Measurements from ENCODE around the gene EXOC6B.

- TF ChIP-seq, protein P1, sequence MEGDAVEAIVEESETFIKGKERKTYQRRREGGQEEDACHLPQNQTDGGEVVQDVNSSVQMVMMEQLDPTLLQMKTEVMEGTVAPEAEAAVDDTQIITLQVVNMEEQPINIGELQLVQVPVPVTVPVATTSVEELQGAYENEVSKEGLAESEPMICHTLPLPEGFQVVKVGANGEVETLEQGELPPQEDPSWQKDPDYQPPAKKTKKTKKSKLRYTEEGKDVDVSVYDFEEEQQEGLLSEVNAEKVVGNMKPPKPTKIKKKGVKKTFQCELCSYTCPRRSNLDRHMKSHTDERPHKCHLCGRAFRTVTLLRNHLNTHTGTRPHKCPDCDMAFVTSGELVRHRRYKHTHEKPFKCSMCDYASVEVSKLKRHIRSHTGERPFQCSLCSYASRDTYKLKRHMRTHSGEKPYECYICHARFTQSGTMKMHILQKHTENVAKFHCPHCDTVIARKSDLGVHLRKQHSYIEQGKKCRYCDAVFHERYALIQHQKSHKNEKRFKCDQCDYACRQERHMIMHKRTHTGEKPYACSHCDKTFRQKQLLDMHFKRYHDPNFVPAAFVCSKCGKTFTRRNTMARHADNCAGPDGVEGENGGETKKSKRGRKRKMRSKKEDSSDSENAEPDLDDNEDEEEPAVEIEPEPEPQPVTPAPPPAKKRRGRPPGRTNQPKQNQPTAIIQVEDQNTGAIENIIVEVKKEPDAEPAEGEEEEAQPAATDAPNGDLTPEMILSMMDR (IDR thresholded peaks at IDR 0.05; ENCODE audit: low read length), result no peak
- no peak for TF ChIP-seq EZH2phosphoT487 (IDR thresholded peaks at IDR 0.05; ENCODE audit: low read length)
These were observed 263.2 kb downstream of the EXOC6B start for GRCh38 chr2:72562451-72563153.

All from MM.1S (cell line).